Epithelial cell of prostate (primary cell): ENCODE results near the gene HSD17B8.

ENCODE experiments used
- DNase-seq: peaks from one replicate; pipeline ENCODE4 v3.0.0-alpha.2; 2011; ENCODE audit warnings: low read depth, low spot score
- H3K27ac ChIP-seq: fragments of 450-650 bp; 2 replicates; pipeline ENCODE4 v1.5.1; 2017; ENCODE audit warnings: mild to moderate bottlenecking

The HSD17B8 gene

GRCh38 chr6:33204415-33205190 is at the start of gene HSD17B8:
TSS of gene HSD17B8 (plus strand) at chr6:33204655. CDS start at chr6:33204669, 14 bp downstream.
- DNase-seq = no peak
- peak within 1 kb of the TSS; percentile 86 for H3K27ac ChIP-seq

- DNase-seq = no peak
Observed at GRCh38 chr6:33156561-33156960, 47.9 kb upstream of the HSD17B8 start.

GRCh38 chr6:33156964-33157363 is 47.5 kb upstream of the HSD17B8 start:
- no peak overlapping the region for H3K27ac ChIP-seq
- no peak for DNase-seq

More at GRCh38 chr6:33156561-33156960, 47.9 kb upstream of the HSD17B8 start:
- no peak overlapping the region for H3K27ac ChIP-seq

GRCh38 chr6:33160096-33160495 is 44.4 kb upstream of the HSD17B8 start:
- no peak for DNase-seq
- H3K27ac ChIP-seq = no peak overlapping the region

GRCh38 chr6:33160728-33161344 is 43.6 kb upstream of the HSD17B8 start:
- no peak overlapping the region for H3K27ac ChIP-seq
- peak; percentile 39 for DNase-seq

- H3K27ac ChIP-seq = no peak overlapping the region
- DNase-seq = no peak
Observed at GRCh38 chr6:33161354-33162331, 42.8 kb upstream of the HSD17B8 start.

GRCh38 chr6:33163540-33163939 is 40.9 kb upstream of the HSD17B8 start:
- H3K27ac ChIP-seq = no peak overlapping the region
- no peak for DNase-seq

GRCh38 chr6:33164176-33164575 is 40.3 kb upstream of the HSD17B8 start:
- no peak for DNase-seq
- no peak overlapping the region for H3K27ac ChIP-seq

- no peak overlapping the region for H3K27ac ChIP-seq
- DNase-seq = no peak
Observed at GRCh38 chr6:33164665-33165373, 39.6 kb upstream of the HSD17B8 start.

- no peak overlapping the region for H3K27ac ChIP-seq
- DNase-seq = no peak
Observed at GRCh38 chr6:33165581-33166258, 38.7 kb upstream of the HSD17B8 start.

GRCh38 chr6:33166363-33166762 is 38.1 kb upstream of the HSD17B8 start:
- no peak overlapping the region for H3K27ac ChIP-seq
- no peak for DNase-seq

GRCh38 chr6:33166811-33167210 is 37.6 kb upstream of the HSD17B8 start:
- no peak overlapping the region for H3K27ac ChIP-seq
- DNase-seq = no peak

- no peak for DNase-seq
- no peak overlapping the region for H3K27ac ChIP-seq
Observed at GRCh38 chr6:33167374-33168283, 36.8 kb upstream of the HSD17B8 start.

GRCh38 chr6:33168284-33168601 is 36.2 kb upstream of the HSD17B8 start:
- no peak overlapping the region for H3K27ac ChIP-seq
- no peak for DNase-seq

- DNase-seq = no peak
- no peak overlapping the region for H3K27ac ChIP-seq
Observed at GRCh38 chr6:33168639-33169038, 35.8 kb upstream of the HSD17B8 start.

GRCh38 chr6:33169291-33170175 is 34.9 kb upstream of the HSD17B8 start:
- no peak for DNase-seq

GRCh38 chr6:33170176-33171015 is 34.1 kb upstream of the HSD17B8 start:
- H3K27ac ChIP-seq = no peak overlapping the region
- DNase-seq = no peak

More at GRCh38 chr6:33169291-33170175, 34.9 kb upstream of the HSD17B8 start:
- H3K27ac ChIP-seq = no peak overlapping the region
